GM18519 (cell line): ENCODE results near the gene ABHD6.

Experiments used
- ATAC-seq: cut with Tn5 transposase; IDR thresholded peaks from one replicate; pipeline ENCODE4 v1.9.1; 2021; ENCODE audit warnings: mild to moderate bottlenecking, moderate library complexity; ENCODE audit not compliant: unreplicated experiment, low FRiP score

ABHD6 gene

DNA sequence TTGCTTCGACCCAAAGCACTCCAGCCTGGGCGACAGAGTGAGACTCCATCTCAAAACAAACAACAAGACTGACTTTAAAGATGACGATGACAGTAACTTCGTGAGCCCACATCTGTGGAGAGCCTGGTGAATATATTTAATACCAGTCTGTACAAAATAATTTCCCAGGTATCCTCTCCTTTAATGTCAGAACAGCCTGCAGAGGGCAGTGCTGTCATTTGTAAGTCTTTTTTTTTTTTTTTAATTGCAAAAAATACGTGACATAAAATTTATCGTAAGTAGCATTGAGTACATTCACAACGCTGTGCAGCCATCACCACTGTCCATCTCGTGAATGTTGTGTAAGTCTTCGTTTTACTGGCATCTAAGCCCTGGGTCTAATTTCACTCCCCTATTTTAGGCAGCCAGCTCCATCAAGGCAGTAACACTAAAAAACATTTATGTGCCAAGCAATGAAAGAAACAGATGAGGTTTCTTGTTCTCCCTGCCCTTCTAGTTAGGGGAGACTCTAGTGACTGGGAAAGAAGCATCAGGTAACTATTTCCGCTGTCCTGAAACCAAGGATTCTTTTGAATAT lies 70.1 kb downstream of the ABHD6 start:
- no peak for ATAC-seq

DNA sequence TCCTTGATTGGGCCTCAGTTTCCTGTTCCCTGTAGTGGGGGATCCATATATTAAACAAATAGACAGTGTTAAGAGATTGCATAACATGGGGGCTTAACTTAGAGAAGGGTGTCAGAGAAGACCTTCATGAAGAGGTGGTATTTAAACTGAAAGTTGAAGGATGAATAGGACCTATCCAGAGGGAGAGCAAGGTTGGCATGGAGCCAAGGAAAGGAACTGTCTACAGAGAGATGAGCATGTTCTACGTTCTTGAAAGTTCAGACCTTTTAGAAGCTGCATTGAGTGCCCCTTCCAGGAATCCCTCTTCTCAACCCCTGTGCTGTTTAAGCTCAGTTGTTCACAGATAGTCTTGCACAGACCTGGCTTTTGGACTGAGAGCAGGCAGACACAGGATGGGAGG lies 71.1 kb downstream of the ABHD6 start:
- no peak for ATAC-seq

DNA sequence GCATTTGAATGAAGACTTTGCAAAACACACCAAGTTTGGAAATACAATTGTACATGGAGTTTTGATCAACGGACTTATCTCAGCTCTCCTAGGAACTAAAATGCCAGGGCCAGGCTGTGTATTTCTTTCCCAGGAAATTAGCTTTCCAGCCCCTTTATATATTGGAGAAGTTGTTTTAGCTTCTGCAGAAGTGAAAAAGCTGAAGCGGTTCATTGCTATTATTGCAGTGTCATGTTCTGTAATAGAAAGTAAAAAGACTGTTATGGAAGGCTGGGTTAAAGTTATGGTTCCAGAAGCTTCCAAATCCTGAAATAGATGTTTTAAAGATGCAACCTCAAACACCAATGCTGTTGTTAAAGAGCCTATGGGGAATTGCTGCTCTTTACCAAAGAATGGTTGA lies 80.2 kb downstream of the ABHD6 start:
- ATAC-seq = no peak

DNA sequence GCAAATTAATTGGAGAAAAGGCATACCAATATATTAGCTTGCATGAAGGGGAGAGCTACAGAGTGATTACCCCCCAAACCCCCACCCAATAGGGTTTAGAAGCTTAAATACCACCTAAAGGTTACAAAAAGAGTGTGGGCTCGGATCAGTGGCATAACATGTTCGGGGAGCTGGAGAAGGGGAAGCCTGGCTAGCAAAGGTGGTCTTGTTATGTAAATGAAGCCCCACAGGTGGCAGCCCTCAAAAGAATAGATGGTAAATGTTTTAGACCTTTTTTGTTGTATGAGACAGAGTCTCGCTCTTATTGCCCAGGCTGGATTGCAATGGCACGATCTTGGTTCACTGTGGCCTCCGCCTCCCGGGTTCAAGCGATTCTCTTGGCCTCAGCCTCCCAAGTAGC lies 84.2 kb downstream of the ABHD6 start:
- no peak for ATAC-seq

DNA sequence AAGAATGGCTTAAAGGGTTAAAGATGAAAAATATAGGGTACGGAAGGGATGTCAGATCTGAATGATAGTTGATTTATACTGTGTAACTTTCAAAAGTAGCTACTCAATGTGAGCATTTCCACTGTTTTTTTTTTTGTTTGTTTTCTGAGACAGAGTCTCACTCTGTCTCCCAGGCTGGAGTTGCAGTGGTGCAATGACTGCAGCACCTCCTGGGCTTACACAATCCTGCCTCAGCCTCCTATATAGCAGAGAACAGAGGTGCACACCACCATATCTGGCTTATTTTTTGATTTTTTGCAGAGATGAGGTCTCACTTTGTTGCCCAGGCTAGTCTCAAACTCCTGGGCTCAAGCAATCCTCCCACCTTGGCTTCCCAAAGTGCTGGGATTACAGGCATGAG lies 85.2 kb downstream of the ABHD6 start:
- no peak for ATAC-seq

DNA sequence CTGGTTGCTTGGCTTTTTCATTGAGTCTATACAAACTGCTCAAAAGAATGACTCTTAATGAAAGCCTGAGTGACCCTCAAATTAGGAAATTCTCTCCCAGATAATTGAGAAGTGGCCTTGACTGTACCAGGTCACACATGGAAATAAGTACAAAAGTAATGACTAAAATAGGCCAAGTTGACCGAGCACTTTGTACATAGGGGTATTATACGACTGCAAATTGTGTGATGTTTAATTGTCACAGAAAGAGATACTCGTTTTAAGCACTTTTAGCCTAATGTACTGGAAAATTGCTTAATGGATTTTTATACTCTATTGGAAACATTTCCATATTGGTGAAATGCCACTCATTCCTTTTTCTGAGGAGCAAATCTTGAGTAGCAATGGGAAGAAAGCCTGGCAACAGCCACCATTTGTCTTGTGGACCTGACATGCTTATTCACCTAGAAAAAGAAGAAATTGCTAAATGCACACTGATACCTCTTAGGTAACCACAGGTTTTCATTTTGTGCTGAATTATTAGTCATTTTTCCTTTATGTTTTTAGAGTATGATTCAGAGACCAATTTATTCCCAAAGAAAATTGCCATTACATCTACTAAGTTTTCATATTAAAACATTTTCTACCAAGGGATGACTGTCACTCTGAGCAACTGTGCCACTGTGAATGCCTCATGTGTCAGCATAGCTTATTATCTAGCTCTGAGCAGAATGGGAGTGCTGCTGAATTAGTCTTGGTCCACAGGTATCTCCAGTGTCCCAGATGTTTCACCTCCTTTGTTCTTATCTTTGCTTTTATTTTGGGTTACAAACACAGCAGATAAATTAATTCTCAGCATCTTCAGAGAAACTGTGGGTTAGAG lies 86.2 kb downstream of the ABHD6 start:
- ATAC-seq = no peak

DNA sequence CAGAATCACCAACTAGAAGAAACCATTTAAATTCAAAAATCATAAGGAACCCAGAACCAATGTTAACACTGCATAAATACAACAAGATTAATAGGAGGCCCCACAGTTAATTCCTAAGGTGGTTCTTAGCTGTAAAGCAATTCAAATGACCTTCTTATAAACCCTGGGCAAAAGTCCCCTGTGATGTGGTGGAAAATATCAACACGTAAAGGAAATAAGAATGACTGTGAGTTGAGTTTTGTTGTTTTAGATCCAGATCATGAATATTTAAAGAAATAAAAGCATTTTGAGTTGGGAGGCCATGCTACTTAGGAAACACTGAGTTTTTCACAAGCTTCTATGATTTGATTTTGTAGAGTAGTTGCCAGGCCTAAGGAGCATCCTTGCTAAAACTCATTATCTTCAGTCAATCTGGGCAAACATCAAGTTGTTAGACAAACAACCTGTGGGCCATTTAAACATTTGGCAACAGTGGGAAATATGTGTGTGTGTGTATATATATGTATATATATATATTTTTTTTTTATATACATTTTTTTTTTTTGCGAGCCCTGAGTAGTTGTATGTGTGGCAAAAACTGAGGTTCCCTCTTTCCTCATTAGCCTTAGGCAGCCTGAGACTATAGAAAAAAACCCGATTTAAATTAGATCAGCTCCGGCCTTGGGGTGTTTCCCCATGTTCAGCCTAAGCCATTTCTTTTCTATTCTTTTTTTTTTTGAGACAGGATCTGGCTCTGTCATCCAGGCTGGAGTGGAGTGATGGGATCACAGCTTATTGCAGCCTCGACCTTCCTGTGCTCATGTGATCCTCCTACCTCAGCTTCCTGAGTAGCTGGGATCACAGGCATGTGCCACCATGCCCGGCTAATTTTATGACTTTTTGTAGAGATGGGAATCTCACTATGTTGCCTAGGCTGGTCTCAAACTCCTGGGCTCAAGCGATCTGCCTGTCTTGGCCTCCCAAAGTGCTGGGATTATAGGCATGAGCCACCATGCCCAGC lies 87.1 kb downstream of the ABHD6 start:
- no peak for ATAC-seq

DNA sequence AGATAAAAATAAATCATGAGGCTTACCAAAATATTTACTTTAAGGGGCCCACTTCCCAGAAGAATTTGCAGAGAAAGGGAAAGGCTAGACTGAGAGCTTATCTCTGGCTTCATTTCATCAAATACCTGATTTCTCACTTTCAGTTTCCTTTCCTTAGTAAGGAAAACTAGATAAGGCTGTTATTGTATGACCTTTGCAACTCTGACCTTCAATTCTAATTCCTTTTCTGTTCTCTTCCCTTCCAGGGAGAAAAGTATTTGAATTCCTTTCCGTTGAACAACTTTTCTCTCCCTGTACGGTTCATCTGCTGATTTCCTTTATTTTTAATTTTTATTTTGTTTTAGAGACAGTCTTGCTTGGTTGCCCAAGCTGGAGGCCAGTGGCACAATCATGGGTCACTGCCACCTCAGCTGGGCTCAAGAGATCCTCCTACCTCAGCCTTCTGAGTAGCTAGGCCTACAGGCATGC lies 88.0 kb downstream of the ABHD6 start:
- ATAC-seq = no peak

DNA sequence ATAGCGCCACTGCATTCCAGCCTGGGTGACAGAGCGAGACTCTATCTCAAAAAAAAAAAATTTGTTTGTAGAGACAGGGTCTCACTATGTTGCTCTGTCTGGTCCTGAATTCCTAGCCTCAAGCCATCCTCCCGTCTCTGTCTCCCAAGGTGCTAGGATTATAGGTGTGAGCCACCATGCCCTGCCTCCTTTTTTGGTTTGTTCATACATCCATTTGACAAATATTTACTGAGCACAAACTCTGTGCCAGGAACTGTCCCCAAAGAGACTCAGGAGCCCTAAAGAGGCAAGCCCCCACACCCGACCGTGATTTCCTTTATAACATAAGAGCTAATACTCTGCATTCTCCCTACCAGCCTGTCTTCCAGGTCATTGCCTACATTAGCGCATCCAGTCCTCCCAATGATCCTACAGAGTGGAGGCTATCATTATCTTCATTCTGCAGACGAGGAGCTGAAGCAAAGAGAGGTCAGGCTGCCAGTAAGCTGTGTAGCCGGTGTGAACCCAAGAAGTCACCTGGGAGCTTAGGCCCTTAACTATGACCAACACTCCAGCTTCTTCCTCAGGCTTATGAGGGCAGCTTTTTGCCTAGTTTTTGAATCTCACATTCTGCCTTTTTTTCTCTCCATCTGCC lies 88.8 kb downstream of the ABHD6 start:
- ATAC-seq = no peak

DNA sequence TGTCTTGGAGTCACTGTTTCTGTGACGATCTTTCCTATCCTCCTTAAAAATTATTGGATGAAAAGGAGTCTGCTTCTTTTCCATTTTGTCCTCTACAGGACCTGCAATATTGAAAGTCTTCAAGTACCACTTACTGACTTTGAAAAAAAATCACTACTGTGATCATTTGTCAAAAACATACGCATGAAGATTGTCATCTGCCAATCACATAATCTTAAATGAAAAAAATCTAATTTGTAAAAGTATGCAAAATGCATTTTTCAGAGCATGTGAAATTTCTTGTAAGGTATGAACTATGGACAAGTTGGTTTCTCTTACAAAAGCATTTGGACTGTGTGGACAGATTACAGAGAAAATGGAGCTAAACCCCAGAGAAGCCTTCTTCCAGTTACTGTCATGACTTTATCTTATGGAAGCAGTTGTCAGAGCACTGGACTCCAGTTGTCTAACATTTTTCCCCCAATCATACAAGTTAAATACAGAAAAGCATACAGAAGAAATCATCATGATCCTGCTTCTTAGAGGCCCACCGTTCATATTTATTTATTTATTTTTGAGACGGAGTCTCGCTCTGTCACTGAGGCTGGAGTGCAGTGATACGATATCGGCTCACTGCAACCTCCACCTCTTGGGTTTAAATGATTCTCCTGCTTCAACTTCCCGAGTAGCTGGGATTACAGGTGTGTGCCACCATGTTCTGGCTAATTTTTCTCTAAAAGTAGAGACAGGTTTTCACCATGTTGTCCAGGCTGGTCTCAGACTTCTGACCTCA lies 91.7 kb downstream of the ABHD6 start:
- no peak for ATAC-seq

DNA sequence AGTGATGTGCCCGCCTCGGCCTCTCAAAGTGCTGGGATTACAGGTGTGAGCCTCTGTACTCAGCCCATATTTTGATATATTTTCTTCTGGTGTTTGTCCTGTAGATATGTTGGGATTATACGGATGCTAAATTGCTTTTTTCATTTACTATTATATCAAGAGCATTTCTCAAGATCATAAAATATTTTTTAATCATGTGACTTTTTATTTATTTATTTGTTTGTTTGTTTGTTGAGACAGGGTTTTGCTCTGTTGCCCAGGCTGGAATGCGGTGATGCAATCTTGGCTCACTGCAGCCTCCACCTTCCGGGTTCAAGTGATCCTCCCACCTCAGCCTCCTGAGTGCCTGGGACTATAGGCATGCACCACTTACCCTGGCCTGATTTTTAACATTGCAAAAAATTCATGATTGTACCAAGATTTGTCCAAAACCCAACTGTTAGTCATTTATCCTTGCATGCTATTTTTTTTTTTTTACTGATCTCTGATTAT lies 92.4 kb downstream of the ABHD6 start:
- ATAC-seq = no peak

DNA sequence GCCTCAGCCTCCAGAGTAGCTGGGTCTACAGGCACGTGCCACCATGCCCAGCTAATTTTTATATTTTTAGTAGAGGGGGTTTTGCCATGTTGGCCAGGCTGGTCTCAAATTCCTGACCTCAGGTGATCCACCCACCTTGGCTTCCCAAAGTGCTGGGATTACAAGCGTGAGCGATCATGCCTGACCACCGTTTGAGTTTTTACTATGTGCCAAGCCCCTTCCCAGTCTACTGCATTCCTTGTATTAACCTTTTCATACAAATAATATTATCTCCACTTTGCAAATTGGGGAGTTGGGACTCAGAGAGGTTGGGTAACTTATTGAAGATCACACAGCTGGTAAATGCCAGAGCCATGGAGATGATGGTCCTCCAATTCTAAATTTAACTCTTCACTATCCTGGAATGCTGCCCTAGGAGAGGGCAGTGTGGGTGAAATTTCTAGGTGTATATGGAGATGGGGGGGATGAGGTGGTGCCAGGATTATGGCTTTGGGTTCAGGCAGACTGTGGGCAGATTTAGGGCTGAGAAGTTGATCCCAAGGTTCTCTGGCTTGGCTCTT lies 94.1 kb downstream of the ABHD6 start:
- ATAC-seq = no peak

DNA sequence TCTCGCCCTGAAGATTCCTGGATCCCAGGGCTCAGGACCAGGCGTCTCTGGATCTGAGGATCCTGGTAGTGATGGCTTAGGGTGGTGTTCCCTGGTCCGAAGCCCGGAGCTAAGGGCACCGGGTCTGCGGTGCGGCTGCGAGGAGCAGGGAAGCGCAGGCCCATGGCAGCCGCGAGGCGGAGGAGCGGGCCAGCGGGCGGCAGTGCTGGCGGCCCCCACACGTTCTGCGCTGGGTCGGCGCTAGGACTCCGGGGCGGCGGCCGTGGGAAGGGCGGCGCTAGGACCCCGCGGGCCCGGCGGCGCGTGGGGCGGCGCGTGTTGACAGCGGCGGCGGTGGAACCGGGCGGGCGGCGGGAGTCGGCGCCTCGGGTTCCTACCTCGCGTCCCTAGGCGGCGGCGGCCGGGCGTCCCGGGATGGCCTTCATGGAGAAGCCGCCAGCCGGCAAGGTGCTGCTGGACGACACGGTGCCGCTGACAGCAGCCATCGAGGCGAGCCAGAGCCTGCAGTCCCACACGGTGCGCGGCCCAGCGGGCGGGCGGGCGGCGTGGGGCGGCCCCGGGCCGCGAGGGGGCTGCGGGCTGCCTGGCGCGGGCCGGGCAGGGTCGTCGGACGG lies 95.1 kb downstream of the ABHD6 start, which contains the start of gene PXK:
Gene PXK (plus strand): TSS at position 318 of the 614 bp plus-strand sequence. CDS start 97 bp downstream, at position 415.
- ATAC-seq = peak; percentile 66

DNA sequence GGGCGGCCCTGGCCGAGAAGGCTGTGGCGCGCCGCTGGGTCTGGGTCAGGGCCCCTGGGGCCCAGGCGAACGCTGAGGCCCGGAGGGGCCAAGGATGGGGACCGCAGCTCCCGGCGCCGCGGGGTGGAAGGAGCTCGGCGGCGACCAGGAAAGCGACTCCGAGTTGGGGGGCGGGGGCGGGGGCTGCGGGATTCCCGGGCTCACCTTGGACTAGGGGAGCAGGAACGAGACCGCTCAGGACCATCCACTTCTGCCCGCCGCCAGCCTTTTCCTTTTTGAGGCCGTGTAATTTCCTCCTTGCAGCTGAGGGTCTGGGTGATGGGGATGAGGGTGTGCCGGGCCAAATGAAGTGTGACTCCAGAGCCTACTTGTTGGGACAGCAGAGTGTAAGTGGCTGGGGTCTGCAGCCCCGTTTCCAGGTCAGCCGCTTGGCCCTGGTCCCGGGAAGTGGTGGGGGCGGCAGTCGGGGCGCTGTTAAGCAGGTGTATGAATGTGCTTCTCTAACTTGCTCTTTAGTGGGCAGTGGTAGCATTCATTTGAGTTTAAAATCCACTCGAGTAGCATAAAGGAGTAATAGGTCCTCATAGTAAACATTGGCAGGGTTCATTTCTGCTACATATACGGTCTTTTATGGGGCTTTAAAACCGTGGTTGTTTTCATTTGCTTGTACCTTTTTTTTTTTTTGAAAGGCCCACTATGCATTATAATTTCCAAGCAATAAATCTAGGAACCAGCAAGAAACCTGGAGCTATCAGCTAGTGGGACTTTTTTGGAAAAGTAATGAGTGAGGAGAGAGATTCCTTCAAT lies 95.8 kb downstream of the ABHD6 start:
- ATAC-seq = no peak

DNA sequence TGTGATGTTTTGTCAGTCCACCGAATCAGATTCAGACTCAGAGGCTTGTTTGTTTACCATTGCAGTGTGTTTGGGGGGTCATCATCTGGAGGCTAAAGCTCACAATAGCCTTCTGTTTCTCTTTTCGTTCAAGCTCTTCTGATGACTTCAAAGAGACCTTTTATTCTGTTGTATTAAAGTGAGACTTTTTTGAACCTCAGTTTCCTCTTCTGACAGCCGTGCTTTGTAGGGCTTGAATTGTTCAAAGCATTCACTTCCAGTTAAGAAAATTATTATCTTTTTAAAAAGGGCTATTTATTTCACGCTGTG lies 96.4 kb downstream of the ABHD6 start:
- ATAC-seq = no peak

DNA sequence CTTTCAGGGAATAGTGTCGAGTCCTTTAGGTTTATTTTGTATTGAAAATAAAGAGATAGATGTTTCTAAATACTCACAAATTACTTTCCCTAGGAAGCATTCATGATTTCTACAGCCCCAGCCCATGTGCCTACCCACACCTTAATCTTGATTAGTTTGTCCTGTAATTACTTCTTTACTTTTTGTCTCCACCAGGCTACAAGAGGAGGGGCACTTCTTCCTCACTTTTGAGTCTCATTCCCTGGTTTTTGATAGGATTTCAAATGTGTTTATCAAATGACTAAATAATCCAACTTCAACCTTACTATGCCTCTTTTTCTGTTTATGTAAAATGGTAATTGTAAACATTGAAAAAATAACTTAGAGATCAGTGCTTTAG lies 96.9 kb downstream of the ABHD6 start:
- ATAC-seq = no peak

DNA sequence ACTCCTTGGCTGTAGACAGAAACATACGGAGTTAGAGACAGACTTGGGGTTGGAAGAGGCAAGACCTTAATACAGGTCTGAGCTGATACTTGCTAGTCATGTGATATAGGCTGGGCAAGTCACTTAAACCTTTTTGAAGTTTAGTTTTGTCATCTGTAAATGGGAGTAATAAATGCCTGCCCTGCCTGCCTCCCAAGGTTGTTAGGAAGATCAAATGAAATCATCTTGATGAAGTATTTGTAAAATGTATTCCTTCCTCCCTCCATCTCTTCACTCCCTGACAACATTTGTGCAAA lies 98.0 kb downstream of the ABHD6 start:
- no peak for ATAC-seq

DNA sequence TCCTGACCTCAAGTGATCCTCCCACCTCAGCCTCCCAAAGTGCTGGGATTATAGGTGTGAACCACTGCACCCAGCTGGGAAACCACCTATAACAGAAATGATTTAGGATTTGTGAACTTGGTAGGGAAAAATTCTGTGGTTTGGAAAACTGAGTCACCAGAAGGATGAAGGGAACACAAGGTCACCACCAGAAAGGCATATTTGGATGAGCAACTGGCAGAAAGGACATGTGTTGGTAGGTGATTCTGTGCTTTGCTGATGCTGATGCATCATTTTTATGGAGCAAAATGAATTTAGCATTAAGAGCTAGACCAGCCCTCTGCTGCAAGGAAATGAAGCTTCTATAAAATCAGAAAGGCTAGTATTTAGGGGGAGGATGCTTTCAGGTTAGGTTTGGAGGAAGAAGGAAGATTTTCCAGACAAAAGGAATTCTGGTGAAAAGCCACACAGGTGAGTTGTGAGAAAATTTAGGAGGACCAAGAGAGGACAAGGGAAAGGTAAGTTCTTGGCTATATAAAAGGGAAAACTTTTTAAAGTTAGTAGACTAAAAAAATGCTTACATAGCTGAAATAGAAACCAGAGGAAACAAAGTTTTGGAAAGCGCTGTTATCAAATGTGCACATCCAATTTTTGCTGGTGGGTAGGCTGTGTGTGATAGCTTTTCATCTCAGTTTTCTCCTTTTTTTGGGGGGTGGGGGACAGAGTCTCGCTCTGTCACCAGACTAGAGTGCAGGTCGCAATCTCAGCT lies 98.7 kb downstream of the ABHD6 start:
- ATAC-seq = no peak
